Hepatocyte (in vitro differentiated cells): ENCODE data around the gene DISC1.

Experiments
- EZH2 ChIP-seq: fragments of 200-600 bp; sonication (generic); IDR thresholded peaks from 2 replicates; pipeline ENCODE4 v1.6.1; 2016; ENCODE audit warnings: antibody characterized with exemption, mild to moderate bottlenecking, borderline replicate concordance
- TF ChIP-seq, protein P1 (sequence below): fragments of 200-600 bp; sonication (generic); IDR thresholded peaks from 2 replicates; pipeline ENCODE4 v1.5.1; 2016; ENCODE audit warnings: antibody characterized with exemption, mild to moderate bottlenecking; ENCODE audit not compliant: poor library complexity

DNA sequence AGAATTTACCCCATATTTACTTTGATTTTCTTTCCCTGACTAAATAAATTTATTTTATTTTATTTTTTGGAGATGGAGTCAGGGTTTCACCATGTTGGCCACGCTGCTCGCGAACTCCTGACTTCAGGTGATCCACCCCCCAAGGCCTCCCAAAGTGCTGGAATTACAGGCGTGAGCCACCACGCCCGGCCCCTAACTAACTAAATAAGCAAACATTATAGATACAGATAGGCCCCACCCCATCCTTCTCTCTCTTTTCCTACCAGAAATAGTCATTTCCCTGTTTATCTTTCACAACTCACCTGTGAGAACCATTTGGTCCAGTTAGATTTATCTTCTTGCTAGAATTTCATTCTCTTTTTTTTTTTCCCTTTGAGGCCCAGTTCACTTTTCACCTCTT is 167.3 kb downstream of the DISC1 start:
- TF ChIP-seq, protein P1, sequence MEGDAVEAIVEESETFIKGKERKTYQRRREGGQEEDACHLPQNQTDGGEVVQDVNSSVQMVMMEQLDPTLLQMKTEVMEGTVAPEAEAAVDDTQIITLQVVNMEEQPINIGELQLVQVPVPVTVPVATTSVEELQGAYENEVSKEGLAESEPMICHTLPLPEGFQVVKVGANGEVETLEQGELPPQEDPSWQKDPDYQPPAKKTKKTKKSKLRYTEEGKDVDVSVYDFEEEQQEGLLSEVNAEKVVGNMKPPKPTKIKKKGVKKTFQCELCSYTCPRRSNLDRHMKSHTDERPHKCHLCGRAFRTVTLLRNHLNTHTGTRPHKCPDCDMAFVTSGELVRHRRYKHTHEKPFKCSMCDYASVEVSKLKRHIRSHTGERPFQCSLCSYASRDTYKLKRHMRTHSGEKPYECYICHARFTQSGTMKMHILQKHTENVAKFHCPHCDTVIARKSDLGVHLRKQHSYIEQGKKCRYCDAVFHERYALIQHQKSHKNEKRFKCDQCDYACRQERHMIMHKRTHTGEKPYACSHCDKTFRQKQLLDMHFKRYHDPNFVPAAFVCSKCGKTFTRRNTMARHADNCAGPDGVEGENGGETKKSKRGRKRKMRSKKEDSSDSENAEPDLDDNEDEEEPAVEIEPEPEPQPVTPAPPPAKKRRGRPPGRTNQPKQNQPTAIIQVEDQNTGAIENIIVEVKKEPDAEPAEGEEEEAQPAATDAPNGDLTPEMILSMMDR = no peak
- TF ChIP-seq EZH2 = no peak
